NCI-H510A treated with DMSO at 0.1 percent for 48 hours (cell line): ENCODE measurements around the gene DOK3.

Source experiments
- DNase-seq: peaks from one replicate; lab custom pipeline; 2025; lab: John Stamatoyannopoulos, UW

The DOK3 gene

GRCh38 chr5:177483994-177484901, 25.4 kb downstream of the DOK3 start:
- DNase-seq = no peak

GRCh38 chr5:177483042-177483441, 26.6 kb downstream of the DOK3 start:
- no peak for DNase-seq

GRCh38 chr5:177482359-177482795, 27.2 kb downstream of the DOK3 start:
- no peak for DNase-seq

- DNase-seq = no peak
Measured at GRCh38 chr5:177479774-177480173, 29.9 kb downstream of the DOK3 start.

GRCh38 chr5:177478711-177479646, 30.6 kb downstream of the DOK3 start:
- DNase-seq = peak; percentile 30

- DNase-seq = no peak
Measured at GRCh38 chr5:177477701-177478477, 31.7 kb downstream of the DOK3 start.

GRCh38 chr5:177476531-177477233, 32.9 kb downstream of the DOK3 start:
- DNase-seq = no peak

GRCh38 chr5:177475563-177476427, 33.8 kb downstream of the DOK3 start:
- DNase-seq = no peak

- DNase-seq = no peak
Measured at GRCh38 chr5:177474846-177475562, 34.6 kb downstream of the DOK3 start.

GRCh38 chr5:177474002-177474476, 35.6 kb downstream of the DOK3 start:
- DNase-seq = no peak

GRCh38 chr5:177473443-177474001, 36.1 kb downstream of the DOK3 start, which contains the start of gene DBN1:
TSS of gene DBN1 (minus strand) at chr5:177473634. CDS start at chr5:177473521, 113 bp downstream.
- DNase-seq = no peak

GRCh38 chr5:177472460-177473442, 36.9 kb downstream of the DOK3 start:
- no peak for DNase-seq

- no peak for DNase-seq
Measured at GRCh38 chr5:177471610-177472356, 37.8 kb downstream of the DOK3 start.

- no peak for DNase-seq
Measured at GRCh38 chr5:177470759-177471536, 38.7 kb downstream of the DOK3 start.

GRCh38 chr5:177469750-177470525, 39.7 kb downstream of the DOK3 start:
- DNase-seq = no peak
